Trophoblast cell (in vitro differentiated cells and primary cell): ENCODE measurements around the gene HBG2.

Experiments
- DNase-seq, 2 donors: peaks; one replicate each; pipeline ENCODE4 v3.0.0-alpha.2; 2016
- H2AFZ ChIP-seq: 2 replicates; pipeline ENCODE4 v1.6.1; 2013; ENCODE audit warnings: low read length, moderate library complexity, mild to moderate bottlenecking; ENCODE audit not compliant: insufficient read depth, poor library complexity
- H2AK5ac ChIP-seq: 2 replicates; pipeline ENCODE4 v1.6.1; 2013; ENCODE audit warnings: mild to moderate bottlenecking, low read length
- H2BK120ac ChIP-seq: 2 replicates; pipeline ENCODE4 v1.6.1; 2013; ENCODE audit warnings: low read length, mild to moderate bottlenecking, moderate library complexity; ENCODE audit not compliant: insufficient read depth, poor library complexity
- H2BK12ac ChIP-seq: 2 replicates; pipeline ENCODE4 v1.6.1; 2013; ENCODE audit warnings: mild to moderate bottlenecking, low read length, moderate library complexity
- H2BK5ac ChIP-seq: 2 replicates; pipeline ENCODE4 v1.6.1; 2013; ENCODE audit warnings: low read length, low read depth, moderate library complexity, mild to moderate bottlenecking; ENCODE audit not compliant: poor library complexity
- H3K14ac ChIP-seq: 2 replicates; pipeline ENCODE4 v1.6.1; 2013; ENCODE audit warnings: mild to moderate bottlenecking, low read length
- H3K18ac ChIP-seq: 2 replicates; pipeline ENCODE4 v1.6.1; 2013; ENCODE audit warnings: mild to moderate bottlenecking, low read length
- H3K23ac ChIP-seq: 2 replicates; pipeline ENCODE4 v1.6.1; 2013; ENCODE audit warnings: low read length
- H3K27ac ChIP-seq: 2 replicates; pipeline ENCODE4 v1.5.1; 2013; ENCODE audit warnings: low read depth, mild to moderate bottlenecking, inconsistent platforms, low read length, moderate library complexity
- H3K27me3 ChIP-seq: 2 replicates; pipeline ENCODE4 v1.6.1; 2013; ENCODE audit warnings: inconsistent platforms, mild to moderate bottlenecking, low read length, moderate library complexity; ENCODE audit not compliant: insufficient read depth
- H3K36me3 ChIP-seq, 2 experiments: 1 replicate in 1 of 2; 2 replicates in 1 of 2; pipeline ENCODE4 v1.6.1; 2013; ENCODE audit warnings: low read length in 2 of 2, mild to moderate bottlenecking in 2 of 2, moderate library complexity in 1 of 2; ENCODE audit not compliant: insufficient read depth in 2 of 2, control insufficient read depth in 1 of 2
- H3K4ac ChIP-seq: 2 replicates; pipeline ENCODE4 v1.6.1; 2013; ENCODE audit warnings: low read depth, mild to moderate bottlenecking, low read length, moderate library complexity
- H3K4me1 ChIP-seq, 2 experiments: 1 replicate in 1 of 2; 2 replicates in 1 of 2; pipeline ENCODE4 v1.6.1; 2013; ENCODE audit warnings: low read length in 2 of 2, mild to moderate bottlenecking in 2 of 2, moderate library complexity in 1 of 2; ENCODE audit not compliant: insufficient read depth in 2 of 2, control insufficient read depth in 1 of 2
- H3K4me2 ChIP-seq: 2 replicates; pipeline ENCODE4 v1.6.1; 2013; ENCODE audit warnings: inconsistent platforms, mild to moderate bottlenecking, low read length, moderate library complexity
- H3K4me3 ChIP-seq: 2 replicates; pipeline ENCODE4 v1.5.1; 2013; ENCODE audit warnings: mild to moderate bottlenecking, low read depth, low read length, inconsistent platforms
- H3K79me1 ChIP-seq: one replicate; pipeline ENCODE4 v1.6.1; 2013; ENCODE audit warnings: low read length
- H3K79me2 ChIP-seq: 2 replicates; pipeline ENCODE4 v1.6.1; 2013; ENCODE audit warnings: low read length, mild to moderate bottlenecking; ENCODE audit not compliant: control insufficient read depth, insufficient read depth, poor library complexity
- H3K9ac ChIP-seq: 2 replicates; pipeline ENCODE4 v1.6.1; 2013; ENCODE audit warnings: mild to moderate bottlenecking, low read length
- H3K9me3 ChIP-seq: 2 replicates; pipeline ENCODE4 v1.6.1; 2013; ENCODE audit warnings: low read depth, mild to moderate bottlenecking, control low read depth, inconsistent platforms, low read length; ENCODE audit not compliant: insufficient read depth
- H4K12ac ChIP-seq: 2 replicates; pipeline ENCODE4 v1.6.1; 2013; ENCODE audit warnings: low read depth, mild to moderate bottlenecking, low read length, moderate library complexity
- H4K8ac ChIP-seq: 2 replicates; pipeline ENCODE4 v1.6.1; 2013; ENCODE audit warnings: low read depth, mild to moderate bottlenecking, low read length, moderate library complexity
- H4K91ac ChIP-seq: one replicate; pipeline ENCODE4 v1.6.1; 2013; ENCODE audit warnings: low read depth, mild to moderate bottlenecking, low read length, moderate library complexity
- WGBS: extraction: QIAGEN DNeasy Blood & Tissue Kit; methylation state at CpG from one replicate; pipeline ENCODE4 v1.1.7; 2013; ENCODE audit warnings: missing lambda C conversion rate; ENCODE audit not compliant: insufficient read length, insufficient coverage; ENCODE audit errors: extremely low coverage; 5-methylcytosine and 5-hydroxymethylcytosine counted together

The HBG2 gene

GRCh38 chr11:5272395-5273017, 17.9 kb upstream of the HBG2 start:
- Histone ChIP-seq H3K4me3 (no peak overlapping the region), H2AK5ac (no peak overlapping the region), H2BK12ac (no peak overlapping the region), H4K91ac (no peak overlapping the region), H3K79me2 (no peaks in the 10 kb centered on the region), H3K36me3 (no peaks in the 10 kb centered on the region), H3K4me2 (no peak overlapping the region), H3K9ac (no peak overlapping the region), H3K9me3 (no peaks in the 10 kb centered on the region), H4K8ac (no peak overlapping the region), H4K12ac (no peak overlapping the region), H3K79me1 (no peaks in the 10 kb centered on the region), H2AFZ (no peak overlapping the region), H3K27ac (no peak overlapping the region), H2BK5ac (no peak overlapping the region), H3K4me1 (no peaks in the 10 kb centered on the region), H3K14ac (no peak overlapping the region), H3K23ac (no peak overlapping the region), H2BK120ac (no peak overlapping the region), H3K18ac (no peak overlapping the region), H3K4ac (no peak overlapping the region), H3K27me3 (no peaks in the 10 kb centered on the region)
- no peak for DNase-seq
- WGBS: no CpG with 5 or more reads among the region's 4 CpGs

- H3K27me3 ChIP-seq: no peaks in the 10 kb centered on the region
- no peak within 1 kb of the TSS for H2BK120ac ChIP-seq
- no peaks in the 10 kb centered on the region for H3K79me1 ChIP-seq
- no peak within 1 kb of the TSS for H4K8ac ChIP-seq
- no CpG with 5 or more reads among the region's 4 CpGs for WGBS
- H3K27ac ChIP-seq: no peak within 1 kb of the TSS
- H4K91ac ChIP-seq: no peak within 1 kb of the TSS
- no peaks in the 10 kb centered on the region for H3K4me1 ChIP-seq
- H3K79me2 ChIP-seq: no peaks in the 10 kb centered on the region
- H3K4me3 ChIP-seq: no peak within 1 kb of the TSS
- H3K14ac ChIP-seq: no peak within 1 kb of the TSS
- no peak within 1 kb of the TSS for H2BK5ac ChIP-seq
- H2AFZ ChIP-seq: no peak within 1 kb of the TSS
- no peak within 1 kb of the TSS for H2AK5ac ChIP-seq
- H3K9me3 ChIP-seq: no peaks in the 10 kb centered on the region
- no peak within 1 kb of the TSS for H3K4me2 ChIP-seq
- no peak within 1 kb of the TSS for H3K9ac ChIP-seq
- H2BK12ac ChIP-seq: no peak within 1 kb of the TSS
- H3K23ac ChIP-seq: no peak within 1 kb of the TSS
- no peak within 1 kb of the TSS for H3K18ac ChIP-seq
- H3K36me3 ChIP-seq: no peaks in the 10 kb centered on the region
- no peak within 1 kb of the TSS for H4K12ac ChIP-seq
- no peak for DNase-seq
- no peak within 1 kb of the TSS for H3K4ac ChIP-seq
Measured at GRCh38 chr11:5269715-5270147, 15.2 kb upstream of the HBG2 start, which contains the start of gene HBE1. Gene HBE1, minus strand, starts transcription at chr11:5269945. Its CDS starts 55 bp downstream, at chr11:5269890.

GRCh38 chr11:5267033-5267563, 12.5 kb upstream of the HBG2 start:
- no peak overlapping the region for H3K27ac ChIP-seq
- no peak overlapping the region for H4K91ac ChIP-seq
- no peak overlapping the region for H3K4me2 ChIP-seq
- H3K23ac ChIP-seq: no peak overlapping the region
- no peak overlapping the region for H2BK120ac ChIP-seq
- no peak overlapping the region for H4K8ac ChIP-seq
- H3K9me3 ChIP-seq: no peaks in the 10 kb centered on the region
- no peak overlapping the region for H3K14ac ChIP-seq
- no peak overlapping the region for H3K4me3 ChIP-seq
- no peak overlapping the region for H2BK5ac ChIP-seq
- H4K12ac ChIP-seq: no peak overlapping the region
- DNase-seq: no peak
- no peak overlapping the region for H2AK5ac ChIP-seq
- H3K36me3 ChIP-seq: no peaks in the 10 kb centered on the region
- H3K79me1 ChIP-seq: no peaks in the 10 kb centered on the region
- H3K79me2 ChIP-seq: no peaks in the 10 kb centered on the region
- H3K4me1 ChIP-seq: no peaks in the 10 kb centered on the region
- H3K18ac ChIP-seq: no peak overlapping the region
- no peak overlapping the region for H2AFZ ChIP-seq
- H3K9ac ChIP-seq: no peak overlapping the region
- no peak overlapping the region for H3K4ac ChIP-seq
- H2BK12ac ChIP-seq: no peak overlapping the region
- H3K27me3 ChIP-seq: no peaks in the 10 kb centered on the region
- no CpG with 5 or more reads among the region's 2 CpGs for WGBS

- H3K14ac ChIP-seq: no peak overlapping the region
- H3K23ac ChIP-seq: no peak overlapping the region
- no peak overlapping the region for H2AFZ ChIP-seq
- no peak overlapping the region for H3K4me3 ChIP-seq
- H2BK120ac ChIP-seq: no peak overlapping the region
- no peaks in the 10 kb centered on the region for H3K79me1 ChIP-seq
- DNase-seq: no peak
- H3K27ac ChIP-seq: no peak overlapping the region
- H3K27me3 ChIP-seq: no peaks in the 10 kb centered on the region
- no peak overlapping the region for H4K8ac ChIP-seq
- no peak overlapping the region for H2AK5ac ChIP-seq
- H2BK5ac ChIP-seq: no peak overlapping the region
- no peak overlapping the region for H4K91ac ChIP-seq
- H3K79me2 ChIP-seq: no peaks in the 10 kb centered on the region
- no peak overlapping the region for H4K12ac ChIP-seq
- no peak overlapping the region for H3K4ac ChIP-seq
- no peaks in the 10 kb centered on the region for H3K4me1 ChIP-seq
- H3K9me3 ChIP-seq: no peaks in the 10 kb centered on the region
- H3K4me2 ChIP-seq: no peak overlapping the region
- H3K18ac ChIP-seq: no peak overlapping the region
- no peaks in the 10 kb centered on the region for H3K36me3 ChIP-seq
- H3K9ac ChIP-seq: no peak overlapping the region
- H2BK12ac ChIP-seq: no peak overlapping the region
Measured at GRCh38 chr11:5266609-5267008, 12.0 kb upstream of the HBG2 start.
